GM10248 (cell line): ENCODE results near the gene NAA38.
"Not testable (repeated sequence)": the region's sequence is repeated elsewhere in the genome, so short reads cannot be mapped to it uniquely, and the experiment has no call there.

Source experiments
- CTCF ChIA-PET: fragments of 300-600 bp; sonication (Branson Sonifier 250); formaldehyde crosslinking; extraction: SDS; loops from one replicate; lab custom pipeline; 2021; ENCODE audit warnings: antibody characterized with exemption; lab: Yijun Ruan, JAX
- POLR2A ChIA-PET: fragments of 350-650 bp; sonication (Branson Sonifier 250); formaldehyde crosslinking; extraction: SDS; loops from one replicate; lab custom pipeline; 2020; ENCODE audit warnings: antibody characterized with exemption; lab: Yijun Ruan, JAX
- DNase-seq: peaks from one replicate; pipeline ENCODE4 v3.0.0; 2012; ENCODE audit errors: extremely low spot score
- TF ChIP-seq, protein P1 (sequence below): IDR thresholded peaks from 2 replicates; pipeline ENCODE4 v1.5.1; 2012; ENCODE audit warnings: mild to moderate bottlenecking, low read depth; ENCODE audit errors: extremely low read depth, missing control alignments, control extremely low read depth

The NAA38 gene

GRCh38 chr17:7811251-7811650 is 46.1 kb downstream of the NAA38 start:
- no peak for DNase-seq
- TF ChIP-seq, protein P1, sequence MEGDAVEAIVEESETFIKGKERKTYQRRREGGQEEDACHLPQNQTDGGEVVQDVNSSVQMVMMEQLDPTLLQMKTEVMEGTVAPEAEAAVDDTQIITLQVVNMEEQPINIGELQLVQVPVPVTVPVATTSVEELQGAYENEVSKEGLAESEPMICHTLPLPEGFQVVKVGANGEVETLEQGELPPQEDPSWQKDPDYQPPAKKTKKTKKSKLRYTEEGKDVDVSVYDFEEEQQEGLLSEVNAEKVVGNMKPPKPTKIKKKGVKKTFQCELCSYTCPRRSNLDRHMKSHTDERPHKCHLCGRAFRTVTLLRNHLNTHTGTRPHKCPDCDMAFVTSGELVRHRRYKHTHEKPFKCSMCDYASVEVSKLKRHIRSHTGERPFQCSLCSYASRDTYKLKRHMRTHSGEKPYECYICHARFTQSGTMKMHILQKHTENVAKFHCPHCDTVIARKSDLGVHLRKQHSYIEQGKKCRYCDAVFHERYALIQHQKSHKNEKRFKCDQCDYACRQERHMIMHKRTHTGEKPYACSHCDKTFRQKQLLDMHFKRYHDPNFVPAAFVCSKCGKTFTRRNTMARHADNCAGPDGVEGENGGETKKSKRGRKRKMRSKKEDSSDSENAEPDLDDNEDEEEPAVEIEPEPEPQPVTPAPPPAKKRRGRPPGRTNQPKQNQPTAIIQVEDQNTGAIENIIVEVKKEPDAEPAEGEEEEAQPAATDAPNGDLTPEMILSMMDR: no peak
- POLR2A ChIA-PET: no interaction called here
- CTCF ChIA-PET: interaction anchor here (0.8 to 3.0 kb wide), 3 partner anchors 67 to 230 kb away, joined by 3 to 8 read pairs (median 3); no protein-coding TSS in a partner anchor

DNA sequence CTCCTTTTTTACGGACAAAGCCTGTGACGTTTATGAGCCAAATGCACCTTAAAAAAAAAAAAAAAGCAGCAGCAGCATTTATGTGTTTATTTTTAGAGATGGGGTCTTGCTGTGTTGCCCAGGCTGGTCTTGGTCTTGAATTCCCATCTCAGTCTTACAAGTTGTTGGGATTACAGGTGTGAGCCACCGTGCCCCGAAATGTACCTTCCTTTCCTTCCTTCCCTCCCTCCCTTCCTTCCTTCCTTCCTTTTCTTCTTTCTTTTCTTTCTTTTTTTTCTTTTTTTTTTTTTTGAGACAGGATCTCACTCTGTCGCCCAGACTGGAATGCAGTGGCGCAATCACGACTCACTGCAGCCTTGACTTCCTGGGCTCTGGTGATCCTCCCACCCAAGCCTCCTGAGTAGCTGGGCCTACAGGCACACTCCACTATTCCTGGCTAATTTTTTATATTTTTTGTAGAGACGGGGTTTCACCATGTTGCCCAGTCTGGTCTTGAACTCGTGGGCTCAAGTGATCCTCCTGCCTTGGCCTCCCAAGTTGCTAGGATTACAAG is 47.5 kb downstream of the NAA38 start:
- not testable (repeated sequence) for DNase-seq
- CTCF ChIA-PET: interaction anchor here (3.0 kb wide), 1 partner anchor 66 kb away, joined by 8 read pairs; no protein-coding TSS in a partner anchor
- POLR2A ChIA-PET: interaction anchor here (0.7 kb wide), 1 partner anchor 174 kb away, joined by 8 read pairs; no protein-coding TSS in a partner anchor

DNA sequence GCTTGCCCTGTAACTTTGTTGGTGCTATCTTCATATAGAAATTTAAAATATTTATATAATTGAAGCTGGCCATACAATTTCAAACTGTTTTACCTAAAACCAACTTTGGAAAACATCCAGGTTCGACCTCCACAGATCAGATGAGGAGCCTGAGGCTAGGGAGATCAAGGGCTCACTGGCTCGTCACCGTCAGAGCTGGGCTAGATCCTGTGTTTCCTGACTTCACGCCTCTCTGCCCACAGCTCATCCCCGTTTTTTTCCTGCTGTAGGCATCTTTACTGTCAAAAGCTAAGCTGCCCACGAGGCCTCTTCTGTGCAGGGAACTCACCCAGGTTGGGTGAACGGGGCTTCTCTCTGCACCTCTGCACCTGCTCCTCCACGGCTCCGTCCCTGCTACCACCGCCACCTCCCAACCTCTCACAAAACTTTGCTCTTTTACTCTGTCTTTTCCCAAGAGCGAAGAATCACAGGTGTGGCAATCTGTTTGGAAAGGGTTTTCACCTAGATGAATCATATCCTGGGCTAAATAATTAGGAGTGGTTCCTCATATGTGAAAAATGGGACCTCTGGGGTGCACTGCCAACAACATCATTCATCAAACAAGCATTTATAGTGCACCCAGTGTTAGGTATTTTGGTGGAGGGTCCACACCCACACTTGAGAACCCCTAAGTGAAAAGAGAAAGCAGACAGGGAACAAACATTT is 48.1 kb downstream of the NAA38 start:
- DNase-seq: no peak
- CTCF ChIA-PET: interaction anchor here (1.0 to 1.1 kb wide), 2 partner anchors 9 to 18 kb away, joined by 3 to 4 read pairs; no protein-coding TSS in a partner anchor
- TF ChIP-seq, protein P1: no peak
- POLR2A ChIA-PET: no interaction called here

GRCh38 chr17:7807206-7807605 is 50.2 kb downstream of the NAA38 start:
- DNase-seq: no peak
- ChIA-PET CTCF (no interaction called here), POLR2A (no interaction called here)
- TF ChIP-seq, protein P1: no peak
